Stimulated activated CD8-positive, alpha-beta memory T cell treated with anti-CD3 and anti-CD28 coated beads, Interleukin-15, amount 100 ng/mL, for 24 hours (primary cell): ENCODE measurements around the gene OR5A2.
"Not testable (repeated sequence)": the region's sequence is repeated elsewhere in the genome, so short reads cannot be mapped to it uniquely, and the experiment has no call there.

ENCODE experiments used
- DNase-seq: peaks from one replicate; pipeline ENCODE4 v3.0.0-alpha.2; 2020; ENCODE audit warnings: low read depth

The OR5A2 gene, protein sequence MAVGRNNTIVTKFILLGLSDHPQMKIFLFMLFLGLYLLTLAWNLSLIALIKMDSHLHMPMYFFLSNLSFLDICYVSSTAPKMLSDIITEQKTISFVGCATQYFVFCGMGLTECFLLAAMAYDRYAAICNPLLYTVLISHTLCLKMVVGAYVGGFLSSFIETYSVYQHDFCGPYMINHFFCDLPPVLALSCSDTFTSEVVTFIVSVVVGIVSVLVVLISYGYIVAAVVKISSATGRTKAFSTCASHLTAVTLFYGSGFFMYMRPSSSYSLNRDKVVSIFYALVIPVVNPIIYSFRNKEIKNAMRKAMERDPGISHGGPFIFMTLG

DNA sequence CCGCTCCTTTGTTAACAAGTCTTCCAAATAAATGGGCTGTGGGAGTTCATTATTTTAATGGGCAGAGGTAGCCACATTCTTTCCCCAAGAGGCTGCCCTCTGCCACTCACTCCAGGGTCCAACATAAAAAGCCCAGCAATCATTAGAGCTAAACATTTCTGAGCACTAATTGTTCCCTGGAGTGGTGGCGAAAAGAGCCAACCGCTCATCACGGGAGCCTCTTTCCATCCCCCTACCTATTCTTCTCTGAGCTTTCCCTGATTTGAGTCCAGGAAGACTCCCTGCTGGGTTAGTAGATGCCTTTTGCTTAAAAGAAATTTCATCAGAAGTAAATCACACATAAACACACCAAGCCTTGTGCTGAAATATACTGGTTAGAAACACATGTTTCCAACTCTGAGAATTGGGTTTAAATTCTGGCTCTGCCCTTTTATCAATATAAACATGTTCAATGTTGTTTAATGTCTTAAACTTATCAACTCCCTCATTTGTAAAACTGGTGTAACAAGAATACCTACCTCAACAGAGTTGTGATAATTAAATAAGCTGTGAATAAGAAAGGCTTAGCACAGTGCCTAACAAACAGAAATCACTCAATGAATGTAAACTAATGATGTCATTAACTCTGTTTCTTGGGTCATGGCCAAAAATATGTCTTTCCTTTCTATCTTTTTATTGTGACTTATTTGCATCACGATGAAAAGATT lies at the start of gene OR5A2:
Gene OR5A2, minus strand, starts transcription at position 53 of the 707 bp plus-strand sequence. CDS start 3,460 bp downstream, outside the sequence.
- no peak for DNase-seq

- no peak for DNase-seq
These were observed 49.0 kb upstream of the OR5A2 start for GRCh38 chr11:59475176-59475575.

DNA sequence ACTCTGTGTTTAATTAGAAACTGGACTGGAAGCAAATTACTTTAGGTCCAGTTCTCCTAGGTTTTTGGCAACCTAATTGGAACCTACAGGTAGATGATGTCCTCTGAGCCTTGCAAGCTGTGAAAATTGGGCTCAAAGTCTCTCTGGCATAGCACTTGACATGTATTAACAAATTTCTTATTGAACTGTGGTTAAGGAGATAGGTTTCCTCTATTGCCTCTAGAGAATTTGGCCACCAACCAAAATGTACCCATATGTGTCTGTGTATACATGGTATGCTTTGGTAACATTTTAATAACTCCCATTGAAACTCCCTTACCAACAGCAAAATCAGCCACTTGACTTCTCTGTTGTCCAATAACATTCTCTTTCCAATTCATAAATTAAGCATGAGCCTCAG lies 46.8 kb upstream of the OR5A2 start, which contains the start of gene OR4D10:
Gene OR4D10, plus strand, starts transcription at position 301 of the 400 bp plus-strand sequence. CDS start 4,115 bp downstream, outside the sequence.
- DNase-seq = no peak

DNA sequence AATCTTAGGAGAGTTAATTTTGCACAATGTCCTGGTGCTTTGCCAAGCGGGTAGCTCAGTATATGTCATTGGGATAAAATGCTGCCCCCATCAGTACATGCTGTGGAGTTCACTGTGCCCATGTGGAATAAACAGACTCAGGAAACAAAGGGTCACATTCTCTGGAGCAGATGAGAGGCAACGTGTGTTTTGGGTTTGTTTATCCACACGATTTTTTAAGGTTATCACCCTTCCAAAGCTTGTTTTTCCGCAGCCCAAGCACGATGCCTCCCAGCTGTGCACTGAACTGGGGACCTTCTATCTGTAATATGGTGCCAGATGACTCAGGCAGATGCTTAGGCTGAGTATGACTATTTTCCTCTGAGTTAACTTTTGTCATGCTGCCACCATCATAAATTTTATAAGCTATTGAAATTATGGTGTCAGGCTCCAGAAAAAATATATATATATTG lies 37.0 kb upstream of the OR5A2 start:
- DNase-seq = no peak

GRCh38 chr11:59459916-59460315 lies 33.7 kb upstream of the OR5A2 start:
- DNase-seq = no peak

DNA sequence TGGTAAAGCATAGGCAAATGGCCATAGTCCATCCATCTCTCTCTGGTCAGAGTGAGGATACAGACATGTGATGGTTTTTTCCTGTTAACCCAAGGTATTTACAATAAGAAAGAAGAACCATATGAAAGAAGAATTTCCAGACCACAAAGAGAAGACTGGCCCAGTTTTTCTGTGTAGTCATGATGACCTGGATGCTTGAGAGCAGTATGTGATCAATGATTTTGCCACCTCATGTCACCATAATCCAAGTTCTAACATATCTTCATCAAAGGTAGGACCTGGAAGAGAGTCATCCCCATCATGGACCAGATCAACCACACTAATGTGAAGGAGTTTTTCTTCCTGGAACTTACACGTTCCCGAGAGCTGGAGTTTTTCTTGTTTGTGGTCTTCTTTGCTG lies 30.4 kb upstream of the OR5A2 start, which contains the start of gene OR4D6:
Gene OR4D6, plus strand, starts transcription at position 301 of the 400 bp plus-strand sequence. Its CDS starts 0 bp downstream, at position 301.
- DNase-seq = no peak

GRCh38 chr11:59448484-59448883 lies 22.3 kb upstream of the OR5A2 start:
- DNase-seq = no peak

DNA sequence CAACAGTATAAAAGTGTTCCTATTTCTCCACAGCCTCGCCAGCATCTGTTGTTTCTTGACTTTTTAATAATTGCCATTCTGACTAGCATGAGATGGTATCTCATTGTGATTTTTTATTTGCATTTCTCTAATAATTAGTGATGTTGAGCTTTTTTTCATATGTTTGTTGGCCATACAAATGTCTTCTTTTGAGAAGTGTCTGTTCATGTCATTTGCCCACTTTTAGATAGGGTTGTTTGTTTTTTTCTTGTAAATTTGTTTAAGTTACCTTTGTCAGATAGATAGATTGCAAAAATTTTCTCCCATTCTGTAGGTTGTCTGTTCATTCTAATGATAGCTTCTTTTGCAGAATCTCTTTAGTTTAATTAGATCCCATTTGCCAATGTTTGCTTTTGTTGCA lies 19.4 kb upstream of the OR5A2 start:
- DNase-seq = not testable (repeated sequence)

DNA sequence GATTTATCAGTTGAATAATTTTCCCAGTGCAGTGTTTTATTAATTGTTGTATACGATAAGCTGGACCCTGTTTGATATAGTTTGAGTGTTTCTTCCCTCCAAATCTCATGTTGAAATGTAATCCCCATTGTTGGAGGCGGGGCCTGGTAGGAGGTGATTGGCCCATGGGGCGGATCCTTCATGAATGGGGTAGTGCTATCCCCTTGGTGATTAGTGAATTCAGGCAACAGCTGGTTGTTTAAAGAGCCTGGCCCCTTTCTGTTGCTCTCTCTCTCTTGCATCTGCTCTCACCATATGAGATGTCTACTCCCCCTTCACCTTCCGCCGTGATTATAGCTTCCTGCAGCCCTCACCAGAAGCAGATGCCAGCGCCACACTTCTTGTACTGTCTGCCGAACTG lies 11.6 kb upstream of the OR5A2 start:
- no peak for DNase-seq

GRCh38 chr11:59436169-59436568 lies 10.0 kb upstream of the OR5A2 start, which contains the start of gene OR5A1:
Gene OR5A1, plus strand, starts transcription at chr11:59436469. Its CDS starts 6,700 bp downstream, at chr11:59443169.
- DNase-seq = no peak

DNA sequence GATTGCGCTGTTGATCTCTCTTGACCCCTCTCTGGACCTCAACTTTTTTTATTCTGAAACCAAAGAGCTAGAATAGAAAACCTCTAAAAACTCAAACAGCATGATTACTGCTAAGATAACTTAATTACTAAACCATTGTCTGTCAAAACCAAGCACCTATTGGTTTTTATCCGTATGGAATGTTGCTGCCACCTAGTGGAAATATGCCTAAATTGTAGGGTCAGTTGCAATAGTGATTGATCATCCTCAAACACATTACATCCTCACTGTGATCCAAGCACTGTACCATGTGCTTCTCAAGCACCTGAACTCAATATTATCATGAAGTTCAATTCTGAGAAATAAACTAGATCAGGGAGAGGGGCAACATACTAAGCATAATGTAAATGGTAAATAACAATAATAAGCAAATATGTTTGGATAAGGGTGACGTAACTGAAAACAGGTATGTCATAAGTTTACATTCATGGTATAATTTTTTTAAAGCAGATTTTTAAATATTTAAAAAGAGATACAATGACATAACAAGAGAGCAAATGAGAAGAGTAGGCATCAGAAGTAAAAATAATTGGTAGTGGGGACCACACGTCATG lies 3.8 kb upstream of the OR5A2 start:
- DNase-seq = no peak

GRCh38 chr11:59427068-59427382 lies 812 bp upstream of the OR5A2 start:
- no peak for DNase-seq

GRCh38 chr11:59425131-59425530 lies 1.1 kb downstream of the OR5A2 start:
- DNase-seq = no peak

GRCh38 chr11:59423835-59424234 lies 2.4 kb downstream of the OR5A2 start:
- no peak for DNase-seq

- no peak for DNase-seq
These were observed 8.1 kb downstream of the OR5A2 start for GRCh38 chr11:59418156-59418555.

DNA sequence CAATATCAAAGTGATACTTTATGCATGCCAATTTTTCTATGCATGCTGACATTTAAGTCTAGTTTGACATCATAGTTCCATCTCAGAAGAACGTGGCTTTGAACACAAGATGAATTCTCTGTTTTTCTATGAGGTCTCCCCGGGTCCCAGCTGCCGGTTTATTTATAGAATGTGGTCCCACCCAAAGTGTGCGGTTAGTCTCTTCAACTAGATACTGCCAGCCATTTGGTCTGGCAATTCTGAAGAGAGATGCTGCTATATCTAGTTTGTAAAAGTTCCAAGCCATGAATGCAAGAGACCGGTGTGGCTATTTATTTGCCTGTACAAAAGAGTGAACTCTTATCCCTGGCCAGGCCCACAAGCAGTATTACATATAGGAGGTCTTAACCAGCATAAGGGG lies 9.2 kb downstream of the OR5A2 start:
- DNase-seq = no peak

DNA sequence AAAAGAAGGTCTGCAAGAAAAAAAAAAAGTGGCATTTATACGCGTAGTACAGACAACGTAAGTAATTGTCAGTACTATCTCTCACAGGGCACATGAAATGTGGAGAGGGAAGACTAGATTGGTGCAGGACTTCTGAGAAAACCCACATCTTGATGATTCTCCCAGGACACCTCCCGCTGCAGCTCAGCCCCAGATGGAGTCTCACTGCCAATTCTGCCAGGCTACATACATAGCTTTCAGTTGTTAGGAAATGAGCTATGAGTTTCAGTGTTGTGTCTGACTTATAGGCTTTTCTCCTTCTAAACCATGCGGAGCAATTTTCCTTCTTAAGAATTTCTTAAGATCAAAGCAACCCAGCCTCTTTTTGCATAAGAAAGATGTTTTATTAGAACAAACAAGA lies 9.6 kb downstream of the OR5A2 start:
- DNase-seq = no peak

GRCh38 chr11:59415111-59415510 lies 11.1 kb downstream of the OR5A2 start:
- DNase-seq = no peak

DNA sequence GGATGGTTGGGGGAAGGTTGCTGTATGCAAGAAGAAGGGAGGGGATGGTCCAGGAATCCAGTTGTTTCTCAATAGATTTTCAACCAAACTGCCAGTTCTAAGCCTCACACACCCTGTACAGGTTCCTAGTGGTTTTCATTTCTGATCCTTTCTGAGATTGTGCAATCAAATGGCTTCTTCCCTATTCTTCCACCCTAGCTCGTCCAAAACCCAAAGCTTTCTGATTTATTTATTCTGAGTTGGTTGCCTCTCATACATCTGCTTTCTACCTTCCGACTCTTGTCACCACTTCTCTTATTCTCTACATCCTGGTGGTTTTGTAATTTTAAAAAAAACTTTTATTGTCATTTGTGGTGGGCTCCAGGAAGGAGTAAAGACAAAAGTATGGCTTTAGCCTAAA lies 12.6 kb downstream of the OR5A2 start:
- no peak for DNase-seq

DNA sequence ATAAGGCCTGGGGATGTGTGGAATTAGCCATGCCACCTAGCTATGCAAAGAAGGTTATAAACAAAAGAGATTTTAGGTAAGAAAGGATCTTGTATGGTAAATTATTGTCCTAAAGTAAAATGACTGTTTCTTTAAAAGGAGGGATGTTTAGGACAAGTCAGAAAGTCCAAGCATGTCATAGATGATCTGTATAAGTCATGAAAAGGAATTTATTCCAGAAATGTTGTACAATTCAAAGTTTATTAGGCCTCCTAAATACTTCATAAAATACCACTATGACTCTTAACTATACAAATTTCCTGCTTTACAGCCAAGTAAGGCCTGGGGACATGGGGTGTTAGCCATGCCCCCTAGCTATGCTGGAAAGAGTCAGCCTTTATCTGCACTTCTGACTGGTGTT lies 22.7 kb downstream of the OR5A2 start:
- no peak for DNase-seq

GRCh38 chr11:59401262-59401552 lies 25.0 kb downstream of the OR5A2 start:
- no peak for DNase-seq

- DNase-seq = no peak
These were observed 25.6 kb downstream of the OR5A2 start for GRCh38 chr11:59400461-59401261.
